Karpas-422 (cell line): ENCODE data around the gene MEGF6. TPM values are rescaled to one million over a fixed set of nuclear protein-coding genes. Genes with fewer than 3 reads are reported as not detected.
A peak's percentile ranks its signal among the peaks of the same experiment; 100 is the strongest.
"Not testable (repeated sequence)": the region's sequence is repeated elsewhere in the genome, so short reads cannot be mapped to it uniquely, and the experiment has no call there.

Experiments
- DNase-seq: peaks from one replicate; pipeline ENCODE4 v3.0.0-alpha.2; 2015
- H2AFZ ChIP-seq: fragments of 200-600 bp; sonication (generic); 2 replicates; pipeline ENCODE4 v1.6.1; 2014; ENCODE audit warnings: antibody characterized with exemption, low read length, mixed read lengths
- H3K27ac ChIP-seq: fragments of 200-600 bp; sonication (generic); 2 replicates; pipeline ENCODE4 v1.5.1; 2014; ENCODE audit warnings: mild to moderate bottlenecking, low read length, moderate library complexity
- H3K27me3 ChIP-seq: fragments of 200-600 bp; sonication (generic); 2 replicates; pipeline ENCODE4 v1.6.1; 2014; ENCODE audit warnings: low read length, mixed read lengths
- H3K36me3 ChIP-seq: fragments of 200-600 bp; sonication (generic); 2 replicates; pipeline ENCODE4 v1.6.1; 2014; ENCODE audit warnings: low read length, mixed read lengths; ENCODE audit not compliant: insufficient read depth
- H3K4me1 ChIP-seq: fragments of 200-600 bp; sonication (generic); 2 replicates; pipeline ENCODE4 v1.6.1; 2014; ENCODE audit warnings: mild to moderate bottlenecking, low read length, mixed read lengths
- H3K4me2 ChIP-seq: fragments of 200-600 bp; sonication (generic); 2 replicates; pipeline ENCODE4 v1.6.1; 2014; ENCODE audit warnings: low read length, low read depth, mild to moderate bottlenecking; ENCODE audit not compliant: poor library complexity, severe bottlenecking
- H3K4me3 ChIP-seq: fragments of 200-600 bp; sonication (generic); 2 replicates; pipeline ENCODE4 v1.5.1; 2014; ENCODE audit warnings: mild to moderate bottlenecking, antibody characterized with exemption, low read length, mixed read lengths
- H3K79me2 ChIP-seq: fragments of 200-600 bp; sonication (generic); 2 replicates; pipeline ENCODE4 v1.6.1; 2014; ENCODE audit warnings: mild to moderate bottlenecking, low read length, mixed read lengths
- H3K9ac ChIP-seq: fragments of 200-600 bp; sonication (generic); 2 replicates; pipeline ENCODE4 v1.6.0; 2014; ENCODE audit warnings: low read length
- H3K9me2 ChIP-seq: fragments of 200-600 bp; sonication (generic), shearing (Covaris generic); replicated peaks from 2 replicates; pipeline ENCODE4 v1.6.0; 2014; ENCODE audit warnings: mild to moderate bottlenecking, low read length, moderate library complexity; ENCODE audit not compliant: insufficient read depth
- H3K9me3 ChIP-seq: fragments of 300-700, 200-600 bp; sonication (generic); 2 replicates; pipeline ENCODE4 v1.6.1; 2014; ENCODE audit warnings: low read length, mixed read lengths
- H4K20me1 ChIP-seq: fragments of 200-600 bp; sonication (generic); 2 replicates; pipeline ENCODE4 v1.6.1; 2014; ENCODE audit warnings: mild to moderate bottlenecking, antibody characterized with exemption, low read length, low read depth; ENCODE audit not compliant: insufficient read depth
- total RNA-seq: library from RNA; depleted of rRNA; stranded (reverse); fragments of >200 nt; shearing (Covaris generic); gene quantifications from 2 replicates; pipeline ENCODE4 v1.2.3, GENCODE V29; 2014; ENCODE audit warnings: low replicate concordance

The MEGF6 gene
- total RNA-seq, 1 experiment from 2014 or later, result not detected

- H3K27ac ChIP-seq, result no peak overlapping the region
These were observed 26.4 kb downstream of the MEGF6 start for GRCh38 chr1:3584915-3585314.

GRCh38 chr1:3583751-3584150, 27.6 kb downstream of the MEGF6 start:
- not testable (repeated sequence) for H4K20me1 ChIP-seq, DNase-seq, H2AFZ ChIP-seq, H3K36me3 ChIP-seq, H3K4me3 ChIP-seq, H3K27ac ChIP-seq, H3K27me3 ChIP-seq, H3K79me2 ChIP-seq, H3K4me1 ChIP-seq, H3K9me2 ChIP-seq, H3K4me2 ChIP-seq, H3K9me3 ChIP-seq, H3K9ac ChIP-seq

More at GRCh38 chr1:3584915-3585314, 26.4 kb downstream of the MEGF6 start:
- Histone ChIP-seq H3K27me3 (no peaks in the 10 kb centered on the region), H3K4me2 (no peak overlapping the region), H3K4me3 (no peak overlapping the region), H3K9ac (no peak overlapping the region), H2AFZ (no peak overlapping the region), H3K4me1 (no peaks in the 10 kb centered on the region), H3K79me2 (no peaks in the 10 kb centered on the region), H3K9me2 (no peaks in the 10 kb centered on the region), H3K36me3 (no peaks in the 10 kb centered on the region), H4K20me1 (no peaks in the 10 kb centered on the region), H3K9me3 (peaks cover 4% of the 10 kb centered on the region; the same call in 1 of the 2 replicates)
- DNase-seq, result no peak

- H4K20me1 ChIP-seq, result no peaks in the 10 kb centered on the region
- H2AFZ ChIP-seq, result no peak overlapping the region
- no peak for DNase-seq
- H3K9me2 ChIP-seq, result no peaks in the 10 kb centered on the region
- no peak overlapping the region for H3K4me3 ChIP-seq
- peaks cover 4% of the 10 kb centered on the region; the same call in 1 of the 2 replicates for H3K9me3 ChIP-seq
- H3K27ac ChIP-seq, result no peak overlapping the region
- peaks cover 17% of the 10 kb centered on the region for H3K4me1 ChIP-seq
- H3K9ac ChIP-seq, result no peak overlapping the region
- H3K36me3 ChIP-seq, result no peaks in the 10 kb centered on the region
- no peaks in the 10 kb centered on the region for H3K27me3 ChIP-seq
- H3K79me2 ChIP-seq, result no peaks in the 10 kb centered on the region
- H3K4me2 ChIP-seq, result no peak overlapping the region
These were observed 29.8 kb downstream of the MEGF6 start for GRCh38 chr1:3581296-3582036.

GRCh38 chr1:3580231-3580630, 31.1 kb downstream of the MEGF6 start:
- H3K4me3 ChIP-seq, result no peak overlapping the region
- no peak overlapping the region for H3K4me2 ChIP-seq
- H3K9ac ChIP-seq, result no peak overlapping the region
- no peaks in the 10 kb centered on the region for H3K9me2 ChIP-seq
- no peaks in the 10 kb centered on the region for H4K20me1 ChIP-seq
- no peaks in the 10 kb centered on the region for H3K79me2 ChIP-seq
- H3K27ac ChIP-seq, result no peak overlapping the region
- H3K9me3 ChIP-seq, result peaks cover 4% of the 10 kb centered on the region; the same call in 1 of the 2 replicates
- no peaks in the 10 kb centered on the region for H3K36me3 ChIP-seq
- H3K27me3 ChIP-seq, result no peaks in the 10 kb centered on the region
- no peak for DNase-seq
- peaks cover 17% of the 10 kb centered on the region for H3K4me1 ChIP-seq
- H2AFZ ChIP-seq, result no peak overlapping the region

GRCh38 chr1:3579626-3580025, 31.7 kb downstream of the MEGF6 start:
- no peaks in the 10 kb centered on the region for H4K20me1 ChIP-seq
- no peak for DNase-seq
- H3K9me3 ChIP-seq, result no peaks in the 10 kb centered on the region; the same call in 1 of the 2 replicates

GRCh38 chr1:3578906-3579305, 32.4 kb downstream of the MEGF6 start:
- no peak overlapping the region for H3K4me3 ChIP-seq
- no peaks in the 10 kb centered on the region for H3K27me3 ChIP-seq
- H3K9ac ChIP-seq, result no peak overlapping the region
- no peak for DNase-seq
- H3K4me2 ChIP-seq, result no peak overlapping the region
- H3K9me2 ChIP-seq, result no peaks in the 10 kb centered on the region
- H3K36me3 ChIP-seq, result no peaks in the 10 kb centered on the region
- H4K20me1 ChIP-seq, result no peaks in the 10 kb centered on the region
- no peaks in the 10 kb centered on the region for H3K79me2 ChIP-seq
- H3K4me1 ChIP-seq, result peaks cover 17% of the 10 kb centered on the region
- H2AFZ ChIP-seq, result no peak overlapping the region
- no peaks in the 10 kb centered on the region; the same call in 1 of the 2 replicates for H3K9me3 ChIP-seq
- no peak overlapping the region for H3K27ac ChIP-seq

More at GRCh38 chr1:3579626-3580025, 31.7 kb downstream of the MEGF6 start:
- H3K27me3 ChIP-seq, result no peaks in the 10 kb centered on the region
- H3K27ac ChIP-seq, result no peak overlapping the region
- H3K9me2 ChIP-seq, result no peaks in the 10 kb centered on the region
- no peak overlapping the region for H3K4me3 ChIP-seq
- no peak overlapping the region for H3K9ac ChIP-seq
- H2AFZ ChIP-seq, result no peak overlapping the region
- H3K36me3 ChIP-seq, result no peaks in the 10 kb centered on the region
- H3K4me2 ChIP-seq, result no peak overlapping the region
- no peaks in the 10 kb centered on the region for H3K79me2 ChIP-seq
- peaks cover 17% of the 10 kb centered on the region for H3K4me1 ChIP-seq

- Histone ChIP-seq H3K79me2 (no peaks in the 10 kb centered on the region), H3K9me2 (no peaks in the 10 kb centered on the region), H3K9ac (no peak overlapping the region), H2AFZ (no peak overlapping the region), H3K27ac (no peak overlapping the region), H3K36me3 (no peaks in the 10 kb centered on the region), H3K4me1 (peaks cover 17% of the 10 kb centered on the region), H3K27me3 (no peaks in the 10 kb centered on the region), H3K9me3 (no peaks in the 10 kb centered on the region; the same call in 1 of the 2 replicates), H3K4me3 (no peak overlapping the region), H3K4me2 (no peak overlapping the region), H4K20me1 (no peaks in the 10 kb centered on the region)
- DNase-seq, result no peak
These were observed 32.9 kb downstream of the MEGF6 start for GRCh38 chr1:3578433-3578805.

- peak overlapping the region; percentile 32 for H3K4me2 ChIP-seq
- H3K79me2 ChIP-seq, result no peaks in the 10 kb centered on the region
- H3K4me1 ChIP-seq, result peaks cover 17% of the 10 kb centered on the region
- no peaks in the 10 kb centered on the region for H4K20me1 ChIP-seq
- no peaks in the 10 kb centered on the region for H3K27me3 ChIP-seq
- no peaks in the 10 kb centered on the region for H3K9me2 ChIP-seq
- H2AFZ ChIP-seq, result no peak overlapping the region
- 0 out of 2 replicates have a peak overlapping the region, but pooled peaks have one; percentile 7 for H3K9ac ChIP-seq
- no peaks in the 10 kb centered on the region for H3K36me3 ChIP-seq
- H3K27ac ChIP-seq, result no peak overlapping the region
- H3K9me3 ChIP-seq, result no peaks in the 10 kb centered on the region; the same call in 1 of the 2 replicates
- no peak overlapping the region for H3K4me3 ChIP-seq
- peak; percentile 65 for DNase-seq
These were observed 33.4 kb downstream of the MEGF6 start for GRCh38 chr1:3577711-3578432.
